GM21619 (cell line): ENCODE results near the gene PSMB4.
"Not testable (repeated sequence)": the region's sequence is repeated elsewhere in the genome, so short reads cannot be mapped to it uniquely, and the experiment has no call there.

ENCODE experiments used
- ATAC-seq: cut with Tn5 transposase; IDR thresholded peaks from one replicate; pipeline ENCODE4 v1.9.1; 2021; ENCODE audit not compliant: unreplicated experiment

The PSMB4 gene

DNA sequence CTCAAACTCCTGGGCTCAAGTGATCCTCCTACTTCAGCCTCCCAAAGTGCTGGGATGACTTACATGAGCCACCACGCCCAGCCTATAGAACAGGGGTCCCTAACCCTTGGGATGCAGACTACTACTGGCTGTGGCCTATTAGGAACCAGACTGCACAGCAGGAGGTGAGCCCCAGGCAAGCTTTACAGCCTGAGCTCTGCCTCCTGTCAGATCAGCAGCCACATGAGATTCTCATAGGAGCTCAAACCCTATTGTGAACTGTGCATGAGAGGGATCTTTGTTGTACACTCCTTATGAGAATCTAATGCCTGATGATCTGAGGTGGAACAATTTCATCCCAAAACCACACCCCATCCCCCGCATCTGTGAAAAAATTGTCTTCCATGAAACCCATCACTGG lies 13.4 kb upstream of the PSMB4 start:
- ATAC-seq, result no peak

DNA sequence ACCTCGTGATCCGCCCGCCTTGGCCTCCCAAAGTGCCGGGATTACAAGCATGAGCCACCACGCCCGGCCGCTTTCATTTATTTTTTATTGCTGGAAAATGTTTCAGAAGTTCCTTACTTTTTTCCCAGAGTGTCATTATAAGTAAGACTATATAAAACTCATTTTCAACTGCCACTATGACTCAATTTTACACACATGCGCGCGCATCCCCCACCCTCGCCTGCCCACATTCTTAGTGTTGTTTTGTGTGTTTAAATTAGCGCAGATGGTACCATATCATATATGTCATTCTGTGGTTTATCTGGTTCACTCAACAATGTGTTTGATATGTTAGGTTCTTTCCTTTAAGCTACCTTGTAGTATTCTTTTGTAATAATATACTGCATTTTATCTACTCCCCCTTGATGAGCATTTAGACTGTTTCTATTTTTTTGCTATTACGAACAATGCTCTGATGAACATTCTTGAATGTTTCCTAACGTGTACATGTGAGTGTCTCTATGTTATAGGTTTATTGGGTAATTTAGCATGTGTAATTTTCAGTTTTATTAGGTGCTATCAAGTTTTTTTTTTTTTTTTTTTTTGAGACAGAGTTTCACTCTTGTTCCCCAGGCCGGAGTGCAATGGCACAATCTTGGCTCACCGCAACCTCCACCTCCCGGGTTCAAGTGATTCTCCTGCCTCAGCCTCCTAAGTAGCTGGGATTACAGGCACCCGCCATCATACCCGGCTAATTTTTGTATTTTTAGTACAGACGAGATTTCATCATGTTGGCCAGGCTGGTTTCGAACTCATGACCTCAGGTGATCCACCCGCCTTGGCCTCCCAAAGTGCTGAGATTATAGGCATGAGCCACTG lies 8.9 kb upstream of the PSMB4 start:
- ATAC-seq, result not testable (repeated sequence)

DNA sequence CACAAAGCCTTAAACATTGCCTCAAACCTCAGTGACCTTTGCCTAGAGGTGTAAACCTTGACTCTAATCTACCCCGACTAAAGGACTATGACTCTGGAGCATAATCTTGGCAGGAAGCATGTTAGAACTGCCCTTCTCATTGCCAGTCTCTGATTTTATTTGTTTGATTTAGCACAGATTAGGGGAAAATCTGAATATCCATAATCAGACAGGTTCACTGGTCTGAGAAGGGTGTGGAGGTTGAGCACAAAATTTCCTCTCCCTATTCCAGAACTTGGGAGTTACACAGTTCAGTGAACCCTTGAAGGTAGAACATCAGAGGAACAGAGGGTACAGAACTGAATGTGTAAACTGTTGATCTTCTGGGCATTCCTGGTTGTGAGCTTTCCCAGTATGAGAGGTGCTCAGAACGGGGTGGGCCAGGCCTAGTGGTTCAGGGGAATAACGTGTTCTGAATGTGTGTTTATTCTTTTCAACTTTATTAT lies 8.3 kb upstream of the PSMB4 start:
- ATAC-seq, result no peak

DNA sequence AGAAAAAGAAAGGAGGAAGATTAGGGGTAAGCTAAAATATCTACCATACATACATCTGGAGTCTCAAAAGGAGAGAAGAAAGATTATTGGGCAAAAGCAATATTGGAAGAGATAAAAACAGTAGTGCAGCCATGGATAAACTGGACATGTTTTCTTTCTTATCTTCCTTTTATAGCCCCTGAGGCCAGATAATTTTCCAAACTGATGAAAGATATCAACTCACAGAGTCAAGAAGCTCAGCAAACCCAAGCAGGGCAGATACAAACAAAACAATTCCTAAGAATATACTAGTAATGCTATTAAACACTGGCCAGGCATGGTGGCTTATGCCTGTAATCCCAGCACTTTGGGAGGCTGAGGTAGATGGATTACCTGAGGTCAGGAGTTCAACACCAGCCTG lies 5.8 kb upstream of the PSMB4 start:
- no peak for ATAC-seq

DNA sequence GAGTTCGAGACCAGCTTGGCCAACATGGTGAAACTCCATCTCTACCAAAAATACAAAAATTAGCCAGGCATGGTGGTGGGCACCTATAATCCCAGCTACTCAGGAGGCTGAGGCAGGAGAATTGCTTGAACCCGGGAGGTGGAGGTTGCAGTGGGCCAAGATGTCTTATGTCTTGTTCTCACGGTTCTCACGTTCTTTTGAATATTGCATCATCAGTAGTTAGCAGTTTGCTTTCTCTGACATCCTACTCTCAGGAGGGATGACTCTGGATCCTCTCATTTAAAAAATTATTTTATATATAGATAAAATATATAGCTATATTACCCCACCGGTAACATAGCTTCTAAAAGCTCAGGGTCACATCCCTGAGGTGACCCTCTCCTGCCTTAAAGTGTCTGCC lies 3.1 kb upstream of the PSMB4 start:
- not testable (repeated sequence) for ATAC-seq

DNA sequence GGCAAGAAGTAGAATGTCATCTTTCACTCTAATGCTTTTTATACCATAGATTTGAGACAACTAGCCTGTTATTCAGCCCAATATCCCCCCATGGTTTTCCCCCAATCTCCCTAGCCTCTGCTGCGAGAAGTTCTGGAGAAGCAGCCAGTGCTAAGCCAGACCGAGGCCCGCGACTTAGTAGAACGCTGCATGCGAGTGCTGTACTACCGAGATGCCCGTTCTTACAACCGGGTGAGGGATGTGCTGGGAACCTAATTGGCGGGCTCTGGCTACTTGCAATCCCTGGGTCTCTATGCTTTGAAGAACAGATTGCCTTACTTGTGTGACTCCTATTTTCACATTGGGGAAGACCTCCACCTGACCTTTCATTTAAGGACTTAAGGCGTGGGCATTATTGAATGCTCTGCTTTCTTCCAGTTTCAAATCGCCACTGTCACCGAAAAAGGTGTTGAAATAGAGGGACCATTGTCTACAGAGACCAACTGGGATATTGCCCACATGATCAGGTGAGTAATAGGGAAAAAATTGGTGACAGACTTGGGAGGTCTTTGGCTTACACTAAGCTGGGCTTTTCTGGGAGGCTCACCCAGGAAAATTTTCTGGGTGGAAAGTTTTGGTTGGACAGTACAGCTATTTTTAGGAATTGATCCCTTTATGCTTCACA lies 1.9 kb downstream of the PSMB4 start:
- no peak for ATAC-seq

DNA sequence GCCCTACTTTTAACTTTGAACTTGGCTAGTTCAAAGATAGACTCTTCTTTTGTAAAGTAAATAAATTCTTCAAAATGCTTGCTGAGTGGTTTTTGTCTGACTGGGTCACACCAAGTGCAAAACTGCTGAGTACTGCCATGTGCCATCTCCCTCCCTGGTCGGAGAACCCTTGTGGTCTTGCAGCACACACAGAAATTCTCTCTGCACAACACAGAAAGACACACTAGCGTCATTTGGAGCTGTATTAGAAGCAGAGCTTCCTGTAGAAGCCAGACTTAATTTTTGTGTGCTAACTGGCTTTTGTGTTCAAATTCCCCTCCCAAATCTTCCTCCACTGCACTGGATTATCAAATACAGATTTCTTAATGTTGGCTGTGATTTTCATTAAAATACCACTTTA lies 2.5 kb downstream of the PSMB4 start:
- ATAC-seq, result no peak

DNA sequence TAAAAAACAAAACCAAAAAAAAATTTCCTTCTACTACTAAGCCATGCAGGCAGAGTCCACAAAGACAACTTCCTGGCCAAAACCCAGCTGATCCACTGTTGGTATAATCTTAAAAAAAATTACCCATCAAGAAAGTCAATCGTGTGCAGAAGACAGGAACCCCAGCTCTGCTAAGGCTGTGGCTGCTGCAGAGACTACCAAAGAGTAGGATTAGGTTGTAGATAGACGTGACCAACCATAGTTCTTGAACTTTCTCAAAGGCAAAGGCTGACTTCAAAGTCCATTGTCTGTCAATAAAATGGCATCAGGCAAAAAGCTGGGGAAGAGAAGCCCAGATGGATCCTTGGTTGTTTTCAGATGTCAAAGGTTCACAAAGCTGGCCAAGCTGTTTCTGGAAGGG lies 3.4 kb downstream of the PSMB4 start:
- no peak for ATAC-seq

DNA sequence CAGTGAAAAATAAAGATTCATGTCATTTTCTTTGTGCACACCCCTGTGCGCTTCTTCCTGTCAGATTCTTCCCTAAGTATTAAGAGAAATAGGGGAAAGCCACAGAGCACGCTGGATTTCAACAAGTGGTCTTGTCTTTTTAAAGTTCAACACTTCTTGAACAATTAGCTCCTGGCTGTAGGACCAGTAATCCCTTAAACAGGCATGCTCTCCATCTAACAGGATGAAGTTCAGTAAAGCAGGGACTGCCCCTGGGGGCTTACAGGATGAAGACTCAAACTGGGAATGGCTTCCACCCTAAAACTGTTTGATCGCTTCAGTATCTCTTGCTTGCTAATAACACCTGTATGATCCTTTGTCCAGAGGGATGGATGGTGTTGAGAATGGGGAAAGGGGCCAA lies 4.2 kb downstream of the PSMB4 start:
- ATAC-seq, result no peak

DNA sequence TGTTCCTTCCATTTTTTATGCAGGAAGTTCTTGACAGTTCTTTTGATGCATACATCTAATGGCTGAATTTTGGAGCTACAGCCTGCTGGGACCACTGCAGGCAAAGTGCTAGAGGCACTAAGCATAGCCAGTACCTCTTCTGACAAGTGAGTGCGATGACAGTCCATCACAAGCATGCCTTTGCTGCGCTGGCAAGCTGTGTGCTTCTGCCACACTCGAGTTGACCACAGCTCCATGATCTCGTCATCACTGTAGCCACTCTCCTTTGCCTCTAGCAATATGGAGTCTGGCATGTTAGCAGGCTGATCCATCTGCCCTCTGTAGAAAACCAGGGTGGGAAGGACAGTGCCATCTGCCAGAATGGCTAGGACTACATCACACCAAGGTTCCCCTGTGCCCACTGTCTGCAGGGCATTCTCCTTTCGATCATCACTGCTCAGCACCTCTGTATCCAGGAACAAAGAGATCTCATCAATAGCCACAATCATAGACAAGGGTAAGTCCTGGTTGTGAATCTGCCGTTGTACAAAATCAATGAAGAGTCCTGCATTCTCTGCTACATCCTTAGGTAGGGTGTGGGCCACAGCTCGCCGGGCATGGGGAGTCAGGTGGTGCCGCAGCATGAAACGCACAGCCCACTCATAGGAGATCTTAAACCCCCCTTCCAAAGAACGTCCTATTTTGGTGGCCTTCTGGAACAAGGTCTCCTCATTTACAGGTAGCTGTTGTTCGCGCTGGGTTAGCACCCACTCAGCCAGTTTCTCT lies 6.0 kb downstream of the PSMB4 start:
- ATAC-seq, result no peak

DNA sequence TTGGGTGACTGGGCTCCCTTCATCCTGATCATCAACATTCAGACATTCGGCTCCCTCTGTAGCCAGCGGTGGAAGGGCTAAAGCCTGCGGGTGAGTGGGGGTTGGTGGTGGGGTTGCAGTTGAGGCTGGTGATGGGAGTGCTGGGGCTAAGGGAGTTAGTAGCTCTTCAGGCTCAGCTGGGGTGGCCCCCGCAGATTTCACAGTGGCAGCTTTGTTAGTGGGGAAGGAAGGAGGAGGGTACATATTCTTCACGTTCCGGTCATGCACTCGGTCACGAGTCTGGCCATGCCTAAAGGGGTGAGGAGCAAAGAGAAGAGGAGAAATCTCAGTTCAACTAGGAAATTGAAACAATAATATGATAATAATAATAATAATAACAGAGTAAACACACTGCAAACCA lies 6.8 kb downstream of the PSMB4 start:
- no peak for ATAC-seq

DNA sequence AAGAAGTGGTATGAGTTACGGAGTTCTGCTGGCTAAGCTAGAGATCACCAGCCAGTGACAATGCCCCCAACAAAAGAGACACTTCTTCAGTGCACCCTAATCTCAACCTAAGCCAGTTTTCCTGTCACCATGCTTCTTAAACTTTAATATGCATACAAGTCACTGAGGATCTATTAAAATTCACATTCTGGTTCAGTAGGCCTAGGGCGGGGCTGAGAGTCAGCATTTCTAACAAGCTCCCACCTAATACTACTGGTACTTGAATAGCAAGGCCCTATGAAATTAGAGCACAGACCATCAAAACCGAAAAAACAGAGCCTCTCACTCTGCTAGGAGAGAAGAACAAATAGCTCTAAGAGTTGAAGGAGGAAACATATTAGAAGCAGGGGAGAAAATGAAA lies 7.9 kb downstream of the PSMB4 start:
- ATAC-seq, result no peak

DNA sequence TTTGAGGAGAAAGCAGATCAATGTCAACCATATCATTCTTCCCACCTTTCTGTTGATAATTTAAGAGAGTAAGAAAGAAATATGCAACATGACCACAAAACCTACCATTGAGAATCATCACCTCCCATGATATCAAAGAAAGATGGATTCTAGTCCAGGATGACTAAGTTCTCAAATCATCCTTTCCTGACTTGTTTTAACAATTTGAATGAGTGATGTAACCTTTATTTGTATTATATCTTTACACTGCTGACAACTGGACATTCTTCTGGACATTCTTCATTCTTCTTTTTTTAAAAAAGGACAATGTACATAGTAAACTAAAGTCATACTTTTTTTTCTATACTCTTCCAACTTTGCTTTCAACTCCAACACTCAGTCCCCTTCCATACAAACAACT lies 9.5 kb downstream of the PSMB4 start:
- no peak for ATAC-seq

DNA sequence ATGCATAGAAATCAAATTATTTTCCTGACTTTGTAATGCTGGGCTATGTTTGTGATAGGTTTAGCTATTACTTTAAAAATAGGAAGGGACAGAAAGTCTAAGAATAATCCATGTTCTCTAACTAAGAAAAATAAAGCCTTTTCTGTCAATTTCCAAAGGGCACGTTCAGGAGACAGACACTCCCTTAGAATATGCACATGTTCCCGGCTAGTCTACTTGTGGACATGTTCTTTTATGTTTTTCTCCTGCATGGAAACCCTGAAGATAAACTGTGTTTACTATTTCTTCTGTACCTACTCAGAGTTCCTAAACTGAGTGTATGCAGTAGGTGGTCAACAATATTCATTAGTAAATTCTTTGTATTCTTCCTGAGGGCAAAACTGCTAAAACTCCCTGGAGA lies 12.5 kb downstream of the PSMB4 start:
- no peak for ATAC-seq

DNA sequence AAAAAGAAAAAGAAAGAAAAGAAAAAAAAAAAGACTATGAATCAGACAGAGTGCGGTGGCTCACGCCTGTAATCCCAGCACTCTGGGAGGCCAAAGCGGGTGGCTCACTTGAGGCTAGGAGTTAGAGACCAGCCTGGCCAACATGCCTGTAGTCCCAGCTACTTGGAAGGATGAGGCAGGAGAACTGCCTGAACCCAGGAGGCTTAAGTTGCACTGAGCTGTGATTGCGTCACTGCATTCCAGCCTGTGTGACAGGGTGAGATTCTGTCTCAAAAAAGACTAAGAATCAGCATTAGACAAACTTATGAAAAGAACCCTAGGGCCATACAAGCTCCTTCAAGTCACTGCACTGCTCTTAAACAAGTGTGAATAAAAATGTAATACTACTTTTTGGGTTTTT lies 16.9 kb downstream of the PSMB4 start:
- no peak for ATAC-seq

DNA sequence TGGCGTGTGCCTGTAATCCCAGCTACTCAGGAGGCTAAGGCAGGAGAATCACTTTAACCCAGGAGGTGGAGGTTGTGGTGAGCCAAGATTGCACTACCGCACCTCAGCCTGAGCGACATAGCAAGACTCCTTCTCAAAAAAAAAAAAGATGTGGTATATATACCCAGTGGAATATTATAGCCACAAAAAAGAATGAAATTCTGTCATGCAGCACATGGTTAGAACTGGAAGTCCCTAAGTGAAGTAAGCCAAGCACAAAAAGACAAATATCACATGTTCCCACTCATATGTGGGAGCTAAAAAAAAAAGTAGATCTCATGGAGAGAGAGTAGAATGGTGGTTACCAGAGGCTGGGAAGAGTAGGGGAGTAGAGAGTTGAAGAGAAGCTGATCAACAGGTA lies 18.7 kb downstream of the PSMB4 start:
- ATAC-seq, result no peak

DNA sequence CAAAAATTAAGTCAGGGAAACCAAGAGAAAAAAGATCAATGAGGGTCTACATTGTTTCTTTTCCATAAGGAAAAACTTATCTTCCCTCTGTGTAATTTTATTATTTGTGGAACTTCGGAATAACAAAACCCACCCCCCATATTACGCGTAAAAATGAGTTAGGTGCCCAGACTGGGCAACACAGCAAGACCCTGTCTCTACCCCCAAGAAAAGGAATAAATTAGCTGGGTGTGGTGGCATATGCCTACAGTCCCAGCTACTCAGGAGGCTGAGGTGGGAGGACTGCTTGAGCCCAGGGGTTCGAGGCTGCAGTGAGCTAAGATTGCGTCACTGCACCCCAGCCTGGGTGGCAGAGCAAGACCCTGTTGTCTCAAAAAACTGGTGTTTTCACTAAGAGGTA lies 20.4 kb downstream of the PSMB4 start:
- ATAC-seq, result no peak

DNA sequence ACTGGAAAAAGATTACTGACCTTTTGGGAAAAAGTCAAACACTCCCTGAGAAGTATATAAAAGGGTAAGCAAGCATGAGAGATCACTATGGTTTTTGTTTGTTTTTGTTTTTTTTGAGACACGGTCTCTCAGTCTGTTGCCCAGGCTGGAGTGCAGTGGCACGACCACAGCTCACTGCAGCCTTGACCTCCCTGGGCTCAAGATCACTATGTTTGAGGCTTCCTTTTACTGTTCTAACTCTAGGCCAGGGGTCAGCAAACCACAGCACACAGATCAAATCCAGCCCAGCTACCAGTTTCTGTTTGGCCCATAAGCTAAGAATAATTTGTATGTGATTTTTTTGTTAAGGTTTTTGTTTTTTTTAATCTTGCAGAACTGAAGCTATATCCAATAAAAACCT lies 25.7 kb downstream of the PSMB4 start:
- no peak for ATAC-seq

DNA sequence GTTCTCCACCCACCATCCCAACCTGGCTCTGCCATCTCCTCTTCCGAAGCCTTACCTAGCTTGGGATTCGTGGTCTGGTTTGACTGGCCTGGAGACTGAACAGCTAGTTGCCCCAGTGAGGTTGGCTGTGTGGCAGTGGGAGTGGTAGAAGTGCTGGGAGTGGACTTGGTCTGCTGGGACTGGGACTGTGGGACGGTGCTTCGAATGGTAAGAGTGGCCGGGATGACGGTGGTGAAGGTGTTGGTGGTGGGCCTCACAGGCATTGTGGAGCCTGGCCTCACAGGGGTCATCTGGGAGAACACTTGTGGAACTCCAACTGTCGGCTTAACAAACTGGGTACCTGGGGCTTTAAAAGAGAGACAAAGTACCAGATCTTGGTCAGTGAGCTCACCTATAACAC lies 28.7 kb downstream of the PSMB4 start:
- ATAC-seq, result no peak

DNA sequence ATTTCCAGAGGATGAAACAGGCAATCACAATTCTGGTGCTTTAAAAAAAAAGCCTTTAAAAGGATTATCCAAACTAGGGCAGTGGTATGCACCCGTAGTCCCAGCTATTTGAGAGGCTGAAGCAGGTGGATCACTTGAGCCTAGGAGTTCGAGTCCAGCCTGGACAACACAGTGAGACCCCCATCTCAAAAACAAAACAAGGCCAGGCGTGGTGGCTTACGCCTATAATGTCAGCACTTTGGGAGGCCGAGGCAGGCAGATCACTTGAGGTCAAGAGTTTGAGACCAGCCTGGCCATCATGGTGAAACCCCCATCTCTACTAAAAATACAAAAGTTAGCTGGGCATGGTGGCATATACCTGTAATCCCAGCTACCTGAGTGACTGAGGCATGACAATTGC lies 34.5 kb downstream of the PSMB4 start:
- ATAC-seq, result not testable (repeated sequence)

DNA sequence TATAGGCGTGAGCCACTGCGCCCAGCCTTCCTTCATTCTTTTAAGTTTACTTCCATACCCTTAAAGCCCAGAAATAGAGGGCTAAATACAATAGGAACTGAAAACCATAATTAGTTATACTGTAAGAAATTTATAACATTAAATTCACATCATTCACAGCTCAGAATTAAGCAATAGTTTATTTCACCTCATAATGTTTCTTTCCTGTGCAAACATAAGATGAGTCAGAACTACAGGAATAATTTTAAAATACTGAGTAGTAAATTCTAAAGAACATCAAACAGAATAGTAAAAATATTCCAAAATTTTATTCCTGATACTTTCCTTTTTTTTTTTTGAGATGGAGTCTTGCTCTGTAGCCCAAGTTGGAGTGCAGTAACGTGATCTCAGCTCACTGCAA lies 35.8 kb downstream of the PSMB4 start:
- ATAC-seq, result no peak

DNA sequence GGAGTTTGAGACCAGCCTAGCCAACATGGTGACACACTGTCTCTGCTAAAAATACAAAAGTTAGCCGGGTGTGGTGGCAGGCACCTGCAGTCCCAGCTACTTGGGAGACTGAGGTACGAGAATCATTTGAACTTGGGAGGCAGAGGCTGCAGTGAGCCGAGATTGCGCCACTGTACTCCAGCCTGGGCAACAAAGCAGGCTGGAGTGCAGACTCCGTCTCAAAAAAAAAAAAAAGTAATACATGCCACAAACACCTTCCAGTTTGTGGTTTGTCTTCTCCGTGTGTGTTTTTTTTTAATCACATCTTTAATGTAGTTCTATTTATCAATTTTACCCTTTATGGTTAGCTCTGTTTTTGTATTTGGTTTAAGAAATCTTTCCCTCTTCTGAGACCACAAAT lies 37.6 kb downstream of the PSMB4 start:
- ATAC-seq, result no peak
